Measurements from ENCODE around the gene BAZ2A. TPM values are rescaled to one million over a fixed set of nuclear protein-coding genes. Genes with fewer than 3 reads are reported as not detected.

The BAZ2A gene
- total RNA-seq, 1 donor from 2014 or later, result 105 TPM

DNA sequence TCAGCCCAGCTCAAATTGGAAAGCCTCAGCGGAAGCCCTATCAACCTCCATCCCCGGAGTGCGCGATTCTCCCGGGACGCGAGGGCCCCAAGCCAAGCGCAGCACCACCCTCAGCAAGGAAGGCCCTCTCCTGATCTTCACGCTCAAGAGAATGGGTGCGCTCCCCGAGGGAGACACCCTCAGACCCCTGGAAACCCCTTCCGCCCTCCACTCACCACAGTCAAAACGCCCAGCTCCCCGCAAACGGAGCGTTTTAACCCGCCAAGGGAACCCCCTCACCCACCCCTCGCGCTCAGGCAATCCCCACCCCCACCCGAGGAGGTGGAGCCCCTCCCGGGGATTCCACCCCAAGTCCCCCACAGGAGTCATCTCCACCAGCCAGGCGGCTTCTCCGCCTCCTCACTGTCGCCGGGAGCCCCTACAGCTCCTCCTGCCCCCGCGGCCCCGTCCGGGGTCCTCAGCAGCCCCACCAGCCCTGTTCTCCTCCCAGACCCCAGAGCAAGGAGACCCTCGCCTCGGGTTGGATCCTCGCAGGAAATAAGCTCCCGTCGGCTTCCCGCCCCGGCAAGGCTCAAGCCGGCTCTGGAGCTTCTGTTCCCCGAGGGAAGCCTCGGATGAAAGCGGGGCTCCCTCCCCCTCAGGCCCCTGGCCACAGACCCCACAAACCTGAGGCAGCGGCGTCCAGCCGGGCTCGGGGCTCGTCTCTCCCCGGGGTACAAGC lies 507 bp downstream of the BAZ2A start:
- peak overlapping the region; percentile 98 for H3K4me3 Mint-ChIP-seq (ENCODE audit: unreplicated experiment)
- Histone ChIP-seq H3K9ac (ENCODE audit: low read length) (peak overlapping the region; percentile 95), H3K4me2 (ENCODE audit: low read length) (peak overlapping the region; percentile 95), H3K79me2 (ENCODE audit: insufficient read depth, low read length) (peaks cover 94% of the 10 kb centered on the region), H3K4me1 (ENCODE audit: insufficient read depth, low read length) (peaks cover 32% of the 10 kb centered on the region), H3K27me3 (ENCODE audit: insufficient read depth, low read length) (no peaks in the 10 kb centered on the region), H4K20me1 (ENCODE audit: insufficient read depth, low read length) (peaks cover 83% of the 10 kb centered on the region), H2AFZ (ENCODE audit: low read depth, low read length) (peak overlapping the region; percentile 2), H3K9me3 (ENCODE audit: insufficient read depth, low read depth, low read length) (no peaks in the 10 kb centered on the region), H3K4me3 (ENCODE audit: insufficient read depth, low read depth, low read length) (peak overlapping the region; percentile 87), H3K36me3 (ENCODE audit: insufficient read depth, low read length) (peaks cover 3% of the 10 kb centered on the region), H3K27ac (ENCODE audit: low read depth, low read length) (peak overlapping the region; percentile 86)
- H3K4me1 Mint-ChIP-seq (ENCODE audit: low read depth, unreplicated experiment), result peaks cover 32% of the 10 kb centered on the region
- no peaks in the 10 kb centered on the region for H3K27me3 Mint-ChIP-seq (ENCODE audit: low read depth, unreplicated experiment)
- H3K36me3 Mint-ChIP-seq (ENCODE audit: low read depth, unreplicated experiment), result peaks cover 5% of the 10 kb centered on the region
- no peaks in the 10 kb centered on the region for H3K9me3 Mint-ChIP-seq (ENCODE audit: unreplicated experiment)
- no peak for DNase-seq (ENCODE audit: low read depth)
- H3K27ac Mint-ChIP-seq (ENCODE audit: unreplicated experiment), result peak overlapping the region; percentile 90
- no peak for FAIRE-seq
- TF ChIP-seq, protein P1, sequence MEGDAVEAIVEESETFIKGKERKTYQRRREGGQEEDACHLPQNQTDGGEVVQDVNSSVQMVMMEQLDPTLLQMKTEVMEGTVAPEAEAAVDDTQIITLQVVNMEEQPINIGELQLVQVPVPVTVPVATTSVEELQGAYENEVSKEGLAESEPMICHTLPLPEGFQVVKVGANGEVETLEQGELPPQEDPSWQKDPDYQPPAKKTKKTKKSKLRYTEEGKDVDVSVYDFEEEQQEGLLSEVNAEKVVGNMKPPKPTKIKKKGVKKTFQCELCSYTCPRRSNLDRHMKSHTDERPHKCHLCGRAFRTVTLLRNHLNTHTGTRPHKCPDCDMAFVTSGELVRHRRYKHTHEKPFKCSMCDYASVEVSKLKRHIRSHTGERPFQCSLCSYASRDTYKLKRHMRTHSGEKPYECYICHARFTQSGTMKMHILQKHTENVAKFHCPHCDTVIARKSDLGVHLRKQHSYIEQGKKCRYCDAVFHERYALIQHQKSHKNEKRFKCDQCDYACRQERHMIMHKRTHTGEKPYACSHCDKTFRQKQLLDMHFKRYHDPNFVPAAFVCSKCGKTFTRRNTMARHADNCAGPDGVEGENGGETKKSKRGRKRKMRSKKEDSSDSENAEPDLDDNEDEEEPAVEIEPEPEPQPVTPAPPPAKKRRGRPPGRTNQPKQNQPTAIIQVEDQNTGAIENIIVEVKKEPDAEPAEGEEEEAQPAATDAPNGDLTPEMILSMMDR (IDR thresholded peaks at IDR 0.05; ENCODE audit: insufficient read depth, low read depth, low read length), result no peak
- no peak for TF ChIP-seq EZH2 (IDR thresholded peaks at IDR 0.05; ENCODE audit: insufficient read depth, low read length)

DNA sequence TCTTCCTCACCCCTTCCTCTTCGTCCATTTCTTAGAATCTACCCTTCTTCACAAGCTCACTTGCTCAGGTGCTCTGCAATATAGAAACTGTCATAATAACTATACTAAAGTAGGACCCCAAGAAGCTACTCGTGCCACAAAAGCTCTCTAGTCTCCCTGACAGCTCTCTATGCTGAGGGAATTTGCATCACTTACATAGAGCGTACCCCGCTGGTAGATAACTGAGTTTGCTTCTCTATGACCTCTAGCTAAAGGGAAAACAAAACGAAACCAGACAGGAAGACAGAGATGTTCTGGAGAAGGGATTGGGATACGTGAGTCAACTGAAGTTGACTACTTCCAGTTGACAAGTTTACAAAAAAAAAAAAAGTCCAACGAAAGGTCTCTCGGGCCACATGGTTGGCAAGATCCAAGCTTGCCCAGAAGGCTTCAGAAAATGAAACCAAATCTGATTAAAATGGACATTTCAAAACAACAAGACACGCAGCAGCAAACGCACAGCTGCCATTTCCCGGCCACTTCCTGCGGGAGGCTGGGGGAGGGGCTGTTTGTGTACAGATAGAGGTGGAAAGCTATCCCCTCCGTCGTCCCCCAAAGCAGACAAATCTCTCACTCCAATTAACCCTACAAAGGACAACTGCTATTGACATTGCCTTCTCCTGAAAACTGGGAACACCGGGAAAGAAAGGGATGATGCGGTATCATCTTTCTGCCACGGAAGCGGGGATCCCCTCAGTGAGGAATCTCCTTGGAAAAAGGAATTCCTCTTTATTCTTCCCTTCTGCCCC lies 1.3 kb downstream of the BAZ2A start:
- H3K79me2 ChIP-seq (ENCODE audit: insufficient read depth, low read length), result peaks cover 94% of the 10 kb centered on the region
- H3K27me3 Mint-ChIP-seq (ENCODE audit: low read depth, unreplicated experiment), result no peaks in the 10 kb centered on the region
- H3K27ac ChIP-seq (ENCODE audit: low read depth, low read length), result peak overlapping the region; percentile 86
- peak; percentile 33 for DNase-seq (ENCODE audit: low read depth)
- peak overlapping the region; percentile 90 for H3K27ac Mint-ChIP-seq (ENCODE audit: unreplicated experiment)
- H3K27me3 ChIP-seq (ENCODE audit: insufficient read depth, low read length), result no peaks in the 10 kb centered on the region
- peak overlapping the region; percentile 87 for H3K4me3 ChIP-seq (ENCODE audit: insufficient read depth, low read depth, low read length)
- TF ChIP-seq, protein P1 (IDR thresholded peaks at IDR 0.05; ENCODE audit: insufficient read depth, low read depth, low read length), result no peak
- no peak for TF ChIP-seq EZH2 (IDR thresholded peaks at IDR 0.05; ENCODE audit: insufficient read depth, low read length)
- H3K4me1 Mint-ChIP-seq (ENCODE audit: low read depth, unreplicated experiment), result peaks cover 27% of the 10 kb centered on the region
- peak overlapping the region; percentile 2 for H2AFZ ChIP-seq (ENCODE audit: low read depth, low read length)
- no peaks in the 10 kb centered on the region for H3K9me3 ChIP-seq (ENCODE audit: insufficient read depth, low read depth, low read length)
- FAIRE-seq, result no peak
- peak overlapping the region; percentile 95 for H3K9ac ChIP-seq (ENCODE audit: low read length)
- peak overlapping the region; percentile 95 for H3K4me2 ChIP-seq (ENCODE audit: low read length)
- H3K36me3 Mint-ChIP-seq (ENCODE audit: low read depth, unreplicated experiment), result peaks cover 2% of the 10 kb centered on the region
- peaks cover 28% of the 10 kb centered on the region for H3K4me1 ChIP-seq (ENCODE audit: insufficient read depth, low read length)
- H3K36me3 ChIP-seq (ENCODE audit: insufficient read depth, low read length), result peaks cover 3% of the 10 kb centered on the region
- no peaks in the 10 kb centered on the region for H3K9me3 Mint-ChIP-seq (ENCODE audit: unreplicated experiment)
- H3K4me3 Mint-ChIP-seq (ENCODE audit: unreplicated experiment), result peak overlapping the region; percentile 98
- H4K20me1 ChIP-seq (ENCODE audit: insufficient read depth, low read length), result peaks cover 84% of the 10 kb centered on the region

Measured in astrocyte (in vitro differentiated cells and primary cell).